Measurements from ENCODE around the gene SLC35E2B.
"Not testable (repeated sequence)": the region's sequence is repeated elsewhere in the genome, so short reads cannot be mapped to it uniquely, and the experiment has no call there.

The SLC35E2B gene

GRCh38 chr1:1672181-1672965, 20.2 kb downstream of the SLC35E2B start:
- DNase-seq: no peak

GRCh38 chr1:1671365-1672119, 21.1 kb downstream of the SLC35E2B start:
- no peak for DNase-seq

- DNase-seq: no peak
These were observed 21.7 kb downstream of the SLC35E2B start for GRCh38 chr1:1670866-1671265.

- DNase-seq: no peak
These were observed 22.8 kb downstream of the SLC35E2B start for GRCh38 chr1:1669468-1670440.

GRCh38 chr1:1666526-1666925, 26.1 kb downstream of the SLC35E2B start:
- DNase-seq: no peak

- DNase-seq: peak; percentile 9
These were observed 26.8 kb downstream of the SLC35E2B start for GRCh38 chr1:1665815-1666251.

- no peak for DNase-seq
These were observed 27.4 kb downstream of the SLC35E2B start for GRCh38 chr1:1664941-1665814.

- not testable (repeated sequence) for DNase-seq
These were observed 28.3 kb downstream of the SLC35E2B start for GRCh38 chr1:1664318-1664717.

GRCh38 chr1:1662830-1663560, 29.6 kb downstream of the SLC35E2B start:
- DNase-seq: not testable (repeated sequence)

- DNase-seq: not testable (repeated sequence)
These were observed 30.2 kb downstream of the SLC35E2B start for GRCh38 chr1:1662392-1662791.

GRCh38 chr1:1658583-1659549, 33.7 kb downstream of the SLC35E2B start, which contains the start of gene CDK11B:
CDK11B (minus strand) TSS chr1:1659004; CDS start chr1:1657485, 1,519 bp downstream.
- DNase-seq: peak; percentile 95

GRCh38 chr1:1648265-1648664, 44.3 kb downstream of the SLC35E2B start:
- not testable (repeated sequence) for DNase-seq

GRCh38 chr1:1647567-1648241, 44.9 kb downstream of the SLC35E2B start:
- peak; percentile 93 for DNase-seq

- not testable (repeated sequence) for DNase-seq
These were observed 46.3 kb downstream of the SLC35E2B start for GRCh38 chr1:1646326-1646725.

GRCh38 chr1:1640711-1641461, 51.7 kb downstream of the SLC35E2B start:
- DNase-seq: not testable (repeated sequence)

- DNase-seq: not testable (repeated sequence)
These were observed 52.5 kb downstream of the SLC35E2B start for GRCh38 chr1:1640081-1640480.

GRCh38 chr1:1639368-1639767, 53.2 kb downstream of the SLC35E2B start:
- not testable (repeated sequence) for DNase-seq

GRCh38 chr1:1638528-1638927, 54.1 kb downstream of the SLC35E2B start:
- DNase-seq: not testable (repeated sequence)
